GM23248 (cell line): Measurements from ENCODE around the gene PCDHA7. TPM values are rescaled to one million over a fixed set of nuclear protein-coding genes. Genes with fewer than 3 reads are reported as not detected.
A peak's percentile ranks its signal among the peaks of the same experiment; 100 is the strongest.
"Not testable (repeated sequence)": the region's sequence is repeated elsewhere in the genome, so short reads cannot be mapped to it uniquely, and the experiment has no call there.

Source experiments
- DNase-seq: peaks from one replicate; pipeline ENCODE4 v3.0.0-alpha.2; 2015
- H2AFZ ChIP-seq: fragments of 200-600 bp; sonication (generic); 2 replicates; pipeline ENCODE4 v1.6.1; 2016; ENCODE audit warnings: antibody characterized with exemption
- H3F3A ChIP-seq: fragments of 200-600 bp; sonication (generic); 2 replicates; pipeline ENCODE4 v1.6.1; 2016; ENCODE audit warnings: mild to moderate bottlenecking, antibody characterized with exemption, mixed run types; ENCODE audit not compliant: insufficient read depth
- H3K27ac ChIP-seq: fragments of 200-600 bp; sonication (generic); 2 replicates; pipeline ENCODE4 v1.5.1; 2016; ENCODE audit warnings: mild to moderate bottlenecking
- H3K27me3 ChIP-seq: fragments of 200-600 bp; sonication (generic); replicated peaks from 2 replicates; pipeline ENCODE4 v1.6.1; 2016; ENCODE audit warnings: mild to moderate bottlenecking; ENCODE audit not compliant: insufficient read depth
- H3K36me3 ChIP-seq: fragments of 200-600 bp; sonication (generic); 2 replicates; pipeline ENCODE4 v1.6.1; 2016; ENCODE audit warnings: low read depth, mild to moderate bottlenecking
- H3K4me1 ChIP-seq: fragments of 200-600 bp; sonication (generic); 2 replicates; pipeline ENCODE4 v1.6.1; 2016; ENCODE audit warnings: mild to moderate bottlenecking; ENCODE audit not compliant: insufficient read depth
- H3K4me2 ChIP-seq: fragments of 200-600 bp; sonication (generic); one replicate; pipeline ENCODE4 v1.6.1; 2016; ENCODE audit warnings: mild to moderate bottlenecking; ENCODE audit not compliant: unreplicated experiment
- H3K4me3 ChIP-seq: fragments of 200-600 bp; sonication (generic); 2 replicates; pipeline ENCODE4 v1.5.1; 2016; ENCODE audit warnings: mild to moderate bottlenecking
- H3K79me2 ChIP-seq: fragments of 200-600 bp; sonication (generic); 2 replicates; pipeline ENCODE4 v1.6.1; 2016; ENCODE audit warnings: mild to moderate bottlenecking; ENCODE audit not compliant: insufficient read depth
- H3K9ac ChIP-seq: fragments of 200-600 bp; sonication (generic); 2 replicates; pipeline ENCODE4 v1.6.1; 2016; ENCODE audit warnings: mild to moderate bottlenecking
- H3K9me2 ChIP-seq: fragments of 200-600 bp; sonication (generic); 2 replicates; pipeline ENCODE4 v1.6.1; 2016; ENCODE audit warnings: mixed run types, mild to moderate bottlenecking, moderate library complexity; ENCODE audit not compliant: insufficient read depth
- H3K9me3 ChIP-seq: fragments of 200-600 bp; sonication (generic); one replicate; pipeline ENCODE4 v1.6.1; 2017; ENCODE audit warnings: low read depth
- H4K20me1 ChIP-seq: fragments of 200-600 bp; sonication (generic); 2 replicates; pipeline ENCODE4 v1.6.0; 2016; ENCODE audit not compliant: insufficient read depth
- EZH2 ChIP-seq: fragments of 200-600 bp; sonication (generic); IDR thresholded peaks from 2 replicates; pipeline ENCODE4 v1.6.1; 2018; ENCODE audit warnings: antibody characterized with exemption, mild to moderate bottlenecking; ENCODE audit not compliant: insufficient read depth, poor library complexity, severe bottlenecking
- EZH2phosphoT487 ChIP-seq: fragments of 200-600 bp; sonication (generic); IDR thresholded peaks from 2 replicates; pipeline ENCODE4 v1.6.1; 2018; ENCODE audit warnings: antibody characterized with exemption, moderate library complexity, mild to moderate bottlenecking, low read depth; ENCODE audit not compliant: insufficient read depth
- WGBS, 2 experiments: methylation state at CpG; one replicate each; pipeline ENCODE4 v1.1.6; 2015 to 2017; ENCODE audit warnings: low lambda C conversion rate in 2 of 2, low coverage in 1 of 2; ENCODE audit errors: missing lambda C conversion rate in 2 of 2; 5-methylcytosine and 5-hydroxymethylcytosine counted together
- in situ Hi-C: fragments of 300-500 bp; cut with MboI; formaldehyde crosslinking; loops from 2 replicates; pipeline ENCODE4 v1.15.0; 2020
- polyA plus RNA-seq: library from polyadenylated mRNA; unstranded; fragments of >200 nt; fragmentation: Nextera tagmentation; extraction: Ambion mirVana; gene quantifications from 2 replicates; pipeline ENCODE4 v1.2.1, GENCODE V29; 2016
- total RNA-seq: library from RNA; depleted of rRNA; stranded (reverse); fragments of >200 nt; shearing (Covaris generic); gene quantifications from 2 replicates; pipeline ENCODE4 v1.2.3, GENCODE V29; 2014

The PCDHA7 gene
- total and polyA plus RNA-seq, 2 experiments from 2014 or later, result not detected

GRCh38 chr5:140842798-140843733, 9.0 kb downstream of the PCDHA7 start:
- Histone ChIP-seq H4K20me1 (no peaks in the 10 kb centered on the region), H3K4me1 (no peaks in the 10 kb centered on the region), H3F3A (no peaks in the 10 kb centered on the region), H3K9ac (no peak overlapping the region), H3K9me3 (no peaks in the 10 kb centered on the region), H3K27me3 (no peaks in the 10 kb centered on the region), H3K36me3 (no peaks in the 10 kb centered on the region), H3K4me3 (no peak overlapping the region), H2AFZ (no peak overlapping the region), H3K4me2 (no peak overlapping the region), H3K9me2 (no peaks in the 10 kb centered on the region), H3K27ac (no peak overlapping the region), H3K79me2 (no peaks in the 10 kb centered on the region)
- TF ChIP-seq EZH2phosphoT487, result no peak
- no peak for TF ChIP-seq EZH2
- no peak for DNase-seq
- WGBS, 2 experiments, result 49 to 52% methylated on average over 84 to 85 of the region's 87 CpGs
- in situ Hi-C loops, result no loop called here

GRCh38 chr5:140848139-140849102, 14.4 kb downstream of the PCDHA7 start, which contains the start of gene PCDHA9:
Gene PCDHA9 (plus strand): TSS chr5:140848382. CDS start chr5:140848496, 114 bp downstream.
- H3K36me3 ChIP-seq, H3K27ac ChIP-seq, H3K9me3 ChIP-seq, H4K20me1 ChIP-seq, H3K4me2 ChIP-seq, H3K4me3 ChIP-seq, H3F3A ChIP-seq, H3K9me2 ChIP-seq, H3K79me2 ChIP-seq, H3K9ac ChIP-seq, H3K4me1 ChIP-seq, H3K27me3 ChIP-seq, H2AFZ ChIP-seq, in situ Hi-C loops: not testable (repeated sequence)
- 17 to 21% methylated on average over 29 to 38 of the region's 48 CpGs for WGBS, 2 experiments
- peak; percentile 7 for DNase-seq

- H3K4me2 ChIP-seq, H3K9ac ChIP-seq, DNase-seq, H3K36me3 ChIP-seq, H3K27ac ChIP-seq, H3K79me2 ChIP-seq, H3K4me3 ChIP-seq, H3K4me1 ChIP-seq, H3F3A ChIP-seq, H3K27me3 ChIP-seq, H3K9me3 ChIP-seq, H4K20me1 ChIP-seq, in situ Hi-C loops, H3K9me2 ChIP-seq, H2AFZ ChIP-seq: not testable (repeated sequence)
- 47 to 49% methylated on average over 96 to 101 of the region's 101 CpGs for WGBS, 2 experiments
These were observed 16.0 kb downstream of the PCDHA7 start for GRCh38 chr5:140849831-140850634.
